ENCODE measurements around the gene ATP5ME. TPM values are rescaled to one million over a fixed set of nuclear protein-coding genes. Genes with fewer than 3 reads are reported as not detected.

Gene ATP5ME
- total RNA-seq, 1 experiment from 2014 or later = 425 TPM

DNA sequence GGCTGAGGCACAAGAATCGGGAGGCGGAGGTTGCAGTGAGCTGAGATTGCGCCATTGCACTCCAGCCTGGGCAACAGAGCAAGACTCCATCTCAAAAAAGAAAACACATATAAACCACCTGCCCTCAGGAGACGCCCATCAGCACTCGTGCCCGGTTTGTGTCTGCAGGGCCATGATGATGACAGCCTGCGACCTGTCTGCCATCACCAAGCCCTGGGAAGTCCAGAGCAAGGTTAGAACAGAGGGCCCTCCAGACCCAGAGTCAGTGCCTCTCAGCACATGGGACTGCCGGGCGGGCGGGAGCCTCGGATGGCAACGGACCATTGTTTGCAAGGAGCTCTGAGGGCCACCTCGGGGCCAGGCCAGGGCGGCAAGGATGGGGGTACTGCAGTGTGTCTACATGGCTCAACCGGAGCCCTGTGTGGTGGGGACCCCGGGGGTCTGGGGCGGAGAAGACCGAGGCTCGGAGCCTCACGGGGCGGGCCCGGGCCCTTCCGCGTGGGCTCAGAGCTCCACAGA is 9.3 kb downstream of the ATP5ME start:
- H2BK12ac ChIP-seq (ENCODE audit: insufficient read length, low read depth, low read length) = no peak overlapping the region
- no peak overlapping the region for H3K9ac ChIP-seq (ENCODE audit: extremely low read depth, insufficient read length, low read length)
- H3K79me1 ChIP-seq (ENCODE audit: insufficient read depth, low read depth, low read length, poor library complexity, severe bottlenecking) = no peaks in the 10 kb centered on the region
- no peak overlapping the region for H3T11ph ChIP-seq (ENCODE audit: low read length)
- no peak overlapping the region for H2BK5ac ChIP-seq (ENCODE audit: insufficient read length, low read length)
- no peak overlapping the region for H3K4ac ChIP-seq (ENCODE audit: low read depth, low read length)
- no peaks in the 10 kb centered on the region for H3K27me3 ChIP-seq (ENCODE audit: insufficient read depth, low read length)
- peaks cover 0 to 2% (median 0%) of the 10 kb centered on the region in 3 experiments; a peak in 4 of 7 replicates for H3K36me3 Mint-ChIP-seq (ENCODE audit: insufficient read depth in 1 of 3, low read depth in 3 of 3)
- no peak overlapping the region for H3K27ac ChIP-seq (ENCODE audit: insufficient read length, low read depth, low read length)
- H3K23me2 ChIP-seq (ENCODE audit: insufficient read length, low read depth, low read length, poor library complexity, severe bottlenecking) = peaks cover 2% of the 10 kb centered on the region
- H3K14ac ChIP-seq (ENCODE audit: insufficient read depth, low read length) = no peak overlapping the region
- H3K4me3 Mint-ChIP-seq = peak overlapping the region; percentile 71 to 80; a peak in 4 of 5 replicates
- H4K8ac ChIP-seq (replicated peaks; ENCODE audit: insufficient read length, low read depth, low read length) = no peak overlapping the region
- H2BK120ac ChIP-seq (ENCODE audit: low read depth, low read length, poor library complexity, severe bottlenecking) = no peak overlapping the region
- no peaks in the 10 kb centered on the region for H3K79me2 ChIP-seq (ENCODE audit: insufficient read depth, low read length)
- H2BK20ac ChIP-seq (ENCODE audit: low read depth, low read length, poor library complexity, severe bottlenecking) = no peak overlapping the region
- no peak overlapping the region for H2AK5ac ChIP-seq (ENCODE audit: insufficient read length, low read length)
- no peaks in the 10 kb centered on the region for H3K9me3 ChIP-seq (ENCODE audit: control insufficient read depth, low read depth, low read length)
- H3K9me3 Mint-ChIP-seq = no peaks in the 10 kb centered on the region
- TF ChIP-seq, protein P1, sequence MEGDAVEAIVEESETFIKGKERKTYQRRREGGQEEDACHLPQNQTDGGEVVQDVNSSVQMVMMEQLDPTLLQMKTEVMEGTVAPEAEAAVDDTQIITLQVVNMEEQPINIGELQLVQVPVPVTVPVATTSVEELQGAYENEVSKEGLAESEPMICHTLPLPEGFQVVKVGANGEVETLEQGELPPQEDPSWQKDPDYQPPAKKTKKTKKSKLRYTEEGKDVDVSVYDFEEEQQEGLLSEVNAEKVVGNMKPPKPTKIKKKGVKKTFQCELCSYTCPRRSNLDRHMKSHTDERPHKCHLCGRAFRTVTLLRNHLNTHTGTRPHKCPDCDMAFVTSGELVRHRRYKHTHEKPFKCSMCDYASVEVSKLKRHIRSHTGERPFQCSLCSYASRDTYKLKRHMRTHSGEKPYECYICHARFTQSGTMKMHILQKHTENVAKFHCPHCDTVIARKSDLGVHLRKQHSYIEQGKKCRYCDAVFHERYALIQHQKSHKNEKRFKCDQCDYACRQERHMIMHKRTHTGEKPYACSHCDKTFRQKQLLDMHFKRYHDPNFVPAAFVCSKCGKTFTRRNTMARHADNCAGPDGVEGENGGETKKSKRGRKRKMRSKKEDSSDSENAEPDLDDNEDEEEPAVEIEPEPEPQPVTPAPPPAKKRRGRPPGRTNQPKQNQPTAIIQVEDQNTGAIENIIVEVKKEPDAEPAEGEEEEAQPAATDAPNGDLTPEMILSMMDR (conservative IDR thresholded peaks at IDR 0.05) = no peak
- H3K4me1 Mint-ChIP-seq = peaks cover 0 to 3% of the 10 kb centered on the region in 2 experiments; a peak in 1 of 4 replicates
- no peak overlapping the region for H3K27ac Mint-ChIP-seq
- H3K4me2 ChIP-seq (ENCODE audit: insufficient read depth, insufficient read length, low read length) = peak overlapping the region; percentile 78
- peak; percentile 24 for DNase-seq
- H3K18ac ChIP-seq (ENCODE audit: insufficient read length, low read depth, low read length) = no peak overlapping the region
- no peak overlapping the region for H2AFZ ChIP-seq (ENCODE audit: low read length)
- no peak overlapping the region for H2BK15ac ChIP-seq (ENCODE audit: low read depth, low read length)
- no CpG with 5 or more reads among the region's 24 CpGs for WGBS (ENCODE audit: extremely low coverage, insufficient read length, low lambda C conversion rate)
- H3K23ac ChIP-seq (ENCODE audit: insufficient read length, low read depth, low read length) = no peak overlapping the region
- H4K20me1 ChIP-seq (ENCODE audit: control insufficient read depth, insufficient read depth, insufficient read length) = no peaks in the 10 kb centered on the region
- no peak overlapping the region for H4K5ac ChIP-seq (ENCODE audit: insufficient read length, low read depth, low read length)
- no peaks in the 10 kb centered on the region for H3K4me1 ChIP-seq (ENCODE audit: insufficient read depth, low read length)
- H3K27me3 Mint-ChIP-seq (ENCODE audit: low read depth) = peaks cover 2% of the 10 kb centered on the region; the same call in 1 of the 2 replicates
- H4K91ac ChIP-seq (ENCODE audit: insufficient read length, low read depth, low read length) = no peak overlapping the region
- H3K56ac ChIP-seq (ENCODE audit: insufficient read length, low read depth, low read length) = no peak overlapping the region

Measured in H9 (cell line).